HEK293 (cell line): ENCODE results near the gene RRP1.

ENCODE experiments used
- CTCF ChIA-PET: fragments of 350-600 bp; formaldehyde crosslinking; extraction: SDS; loops from one replicate; lab custom pipeline; 2021; ENCODE audit warnings: antibody characterized with exemption; lab: Yijun Ruan, JAX
- POLR2A ChIA-PET: fragments of 300-600 bp; formaldehyde crosslinking; extraction: SDS; loops from one replicate; lab custom pipeline; 2020; ENCODE audit warnings: antibody characterized with exemption, inconsistent platforms; lab: Yijun Ruan, JAX
- H3K27ac ChIP-seq: fragments of 200-500 bp; sonication (Bioruptor generic); 2 replicates; pipeline ENCODE4 v1.5.1; 2014; ENCODE audit warnings: low read depth, low read length, control low read depth, inconsistent platforms; ENCODE audit errors: extremely low read depth
- H3K36me3 ChIP-seq, 2 experiments: fragments of 200-500 bp in 1 of 2; sonication (Bioruptor generic) in 1 of 2; 1 replicate in 1 of 2; 2 replicates in 1 of 2; pipeline ENCODE4 v1.5.1; 2014 to 2017; ENCODE audit warnings: inconsistent platforms in 2 of 2, low read length in 2 of 2; ENCODE audit not compliant: control insufficient read depth in 2 of 2, insufficient read depth in 1 of 2
- H3K4me1 ChIP-seq: fragments of 200-500 bp; sonication (Bioruptor generic); 2 replicates; pipeline ENCODE4 v1.5.1; 2014; ENCODE audit warnings: mild to moderate bottlenecking, low read length, inconsistent platforms; ENCODE audit not compliant: control insufficient read depth, insufficient read depth
- H3K4me3 ChIP-seq: 2 replicates; pipeline ENCODE4 v1.5.1; 2011; ENCODE audit warnings: low read depth, mild to moderate bottlenecking, control low read depth, low read length, moderate library complexity
- H3K9me3 ChIP-seq: fragments of 200-500 bp; sonication (Bioruptor generic); 2 replicates; pipeline ENCODE4 v1.5.1; 2014; ENCODE audit warnings: low read depth, low read length, inconsistent platforms; ENCODE audit not compliant: control insufficient read depth, insufficient read depth
- GFI1B ChIP-seq: fragments of 450-650 bp; formaldehyde crosslinking; IDR thresholded peaks from 2 replicates; pipeline ENCODE4 v1.5.1; 2016; ENCODE audit warnings: missing biosample characterization, missing genetic modification characterization
- KLF1 ChIP-seq: fragments of 450-650 bp; formaldehyde crosslinking; IDR thresholded peaks from 2 replicates; pipeline ENCODE4 v1.5.1; 2016; ENCODE audit warnings: missing biosample characterization, missing genetic modification characterization
- KLF16 ChIP-seq: fragments of 450-650 bp; formaldehyde crosslinking; IDR thresholded peaks from 2 replicates; pipeline ENCODE4 v1.5.1; 2017; ENCODE audit warnings: missing biosample characterization, missing genetic modification characterization
- KLF7 ChIP-seq: fragments of 450-650 bp; formaldehyde crosslinking; IDR thresholded peaks from 2 replicates; pipeline ENCODE4 v1.5.1; 2016; ENCODE audit warnings: missing biosample characterization, missing genetic modification characterization, borderline replicate concordance
- KLF8 ChIP-seq: fragments of 450-650 bp; formaldehyde crosslinking; IDR thresholded peaks from 2 replicates; pipeline ENCODE4 v1.5.1; 2016; ENCODE audit warnings: missing biosample characterization, missing genetic modification characterization
- KLF9 ChIP-seq: fragments of 450-650 bp; formaldehyde crosslinking; IDR thresholded peaks from 2 replicates; pipeline ENCODE4 v1.5.1; 2016; ENCODE audit warnings: missing biosample characterization, missing genetic modification characterization, low read depth
- TRIM28 ChIP-seq: IDR thresholded peaks from 2 replicates; pipeline ENCODE4 v1.6.1; 2011; ENCODE audit warnings: low read length, control low read depth, borderline replicate concordance
- ZNF121 ChIP-seq: fragments of 450-650 bp; formaldehyde crosslinking; IDR thresholded peaks from 2 replicates; pipeline ENCODE4 v1.5.1; 2016; ENCODE audit warnings: missing biosample characterization, missing genetic modification characterization
- ZNF146 ChIP-seq: fragments of 450-650 bp; formaldehyde crosslinking; IDR thresholded peaks from 2 replicates; pipeline ENCODE4 v1.5.1; 2016; ENCODE audit warnings: missing biosample characterization, missing genetic modification characterization
- ZNF211 ChIP-seq: fragments of 450-650 bp; formaldehyde crosslinking; IDR thresholded peaks from 2 replicates; pipeline ENCODE4 v1.5.1; 2016; ENCODE audit warnings: low read depth, missing biosample characterization, missing genetic modification characterization
- ZNF423 ChIP-seq: fragments of 450-650 bp; formaldehyde crosslinking; IDR thresholded peaks from 2 replicates; pipeline ENCODE4 v1.5.1; 2016; ENCODE audit warnings: missing biosample characterization, missing genetic modification characterization
- ZNF580 ChIP-seq: fragments of 450-650 bp; formaldehyde crosslinking; IDR thresholded peaks from 2 replicates; pipeline ENCODE4 v1.5.1; 2016; ENCODE audit warnings: missing biosample characterization, missing genetic modification characterization
- ZNF677 ChIP-seq: fragments of 450-650 bp; IDR thresholded peaks from 2 replicates; pipeline ENCODE4 v1.5.0; 2018; ENCODE audit warnings: missing biosample characterization, mild to moderate bottlenecking, missing genetic modification characterization, moderate library complexity
- ZNF792 ChIP-seq: fragments of 450-650 bp; formaldehyde crosslinking; IDR thresholded peaks from 2 replicates; pipeline ENCODE4 v1.5.1; 2016; ENCODE audit warnings: missing biosample characterization, missing genetic modification characterization
- ZSCAN30 ChIP-seq: fragments of 450-650 bp; IDR thresholded peaks from 2 replicates; pipeline ENCODE4 v1.5.1; 2018; ENCODE audit warnings: missing biosample characterization, mild to moderate bottlenecking, missing genetic modification characterization, moderate library complexity
- TF ChIP-seq, protein P1 (sequence below): fragments of 450-650 bp; formaldehyde crosslinking; optimal IDR thresholded peaks from 2 replicates; pipeline ENCODE3; 2016; ENCODE audit warnings: missing biosample characterization, mild to moderate bottlenecking, missing genetic modification characterization
- TF ChIP-seq, protein P2 (sequence below): fragments of 450-650 bp; formaldehyde crosslinking; IDR thresholded peaks from 2 replicates; pipeline ENCODE4 v1.5.1; 2016; ENCODE audit warnings: missing biosample characterization, missing genetic modification characterization
- TF ChIP-seq, protein P3 (sequence below): fragments of 450-650 bp; formaldehyde crosslinking; IDR thresholded peaks from 2 replicates; pipeline ENCODE4 v1.5.1; 2017; ENCODE audit warnings: missing biosample characterization, missing genetic modification characterization
- TF ChIP-seq, protein P4 (sequence below): fragments of 450-650 bp; formaldehyde crosslinking; IDR thresholded peaks from 2 replicates; pipeline ENCODE4 v1.5.1; 2016; ENCODE audit warnings: missing biosample characterization, missing genetic modification characterization

Gene RRP1

GRCh38 chr21:43786807-43787440, 2.5 kb upstream of the RRP1 start:
- CTCF ChIA-PET = no interaction called here
- Histone ChIP-seq H3K27ac (no peak overlapping the region), H3K9me3 (no peaks in the 10 kb centered on the region), H3K4me1 (peaks cover 8% of the 10 kb centered on the region), H3K4me3 (no peak overlapping the region), H3K36me3 (peaks cover 9 to 16% of the 10 kb centered on the region in 2 experiments; a peak in 2 of 3 replicates)
- POLR2A ChIA-PET = no interaction called here
- TF ChIP-seq KLF7 (tag by site-specific recombination) = 0 out of 2 replicates have a peak, but pooled peaks have one; percentile 34
- peak; percentile 60; the same call in 1 of the 2 replicates for TF ChIP-seq KLF8
- TF ChIP-seq ZNF211 = no peak
- TF ChIP-seq ZNF792 = no peak
- TF ChIP-seq GFI1B = no peak
- TF ChIP-seq TRIM28 = peak; percentile 76; the same call in 1 of the 2 replicates
- 0 out of 2 replicates have a peak, but pooled peaks have one; percentile 24 for TF ChIP-seq ZNF146 (tag by site-specific recombination)
- no peak for TF ChIP-seq KLF16
- TF ChIP-seq, protein P1, sequence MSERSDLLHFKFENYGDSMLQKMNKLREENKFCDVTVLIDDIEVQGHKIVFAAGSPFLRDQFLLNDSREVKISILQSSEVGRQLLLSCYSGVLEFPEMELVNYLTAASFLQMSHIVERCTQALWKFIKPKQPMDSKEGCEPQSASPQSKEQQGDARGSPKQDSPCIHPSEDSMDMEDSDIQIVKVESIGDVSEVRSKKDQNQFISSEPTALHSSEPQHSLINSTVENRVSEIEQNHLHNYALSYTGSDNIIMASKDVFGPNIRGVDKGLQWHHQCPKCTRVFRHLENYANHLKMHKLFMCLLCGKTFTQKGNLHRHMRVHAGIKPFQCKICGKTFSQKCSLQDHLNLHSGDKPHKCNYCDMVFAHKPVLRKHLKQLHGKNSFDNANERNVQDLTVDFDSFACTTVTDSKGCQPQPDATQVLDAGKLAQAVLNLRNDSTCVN (tag by site-specific recombination) = peak; percentile 5
- no peak for TF ChIP-seq ZNF677 (tag by site-specific recombination)
- TF ChIP-seq, protein P2, sequence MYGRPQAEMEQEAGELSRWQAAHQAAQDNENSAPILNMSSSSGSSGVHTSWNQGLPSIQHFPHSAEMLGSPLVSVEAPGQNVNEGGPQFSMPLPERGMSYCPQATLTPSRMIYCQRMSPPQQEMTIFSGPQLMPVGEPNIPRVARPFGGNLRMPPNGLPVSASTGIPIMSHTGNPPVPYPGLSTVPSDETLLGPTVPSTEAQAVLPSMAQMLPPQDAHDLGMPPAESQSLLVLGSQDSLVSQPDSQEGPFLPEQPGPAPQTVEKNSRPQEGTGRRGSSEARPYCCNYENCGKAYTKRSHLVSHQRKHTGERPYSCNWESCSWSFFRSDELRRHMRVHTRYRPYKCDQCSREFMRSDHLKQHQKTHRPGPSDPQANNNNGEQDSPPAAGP = peak; percentile 39; the same call in 1 of the 2 replicates
- TF ChIP-seq ZSCAN30 (tag by site-specific recombination) = peak; percentile 47; the same call in 1 of the 2 replicates
- TF ChIP-seq ZNF580 (tag by site-specific recombination) = peak; percentile 21
- TF ChIP-seq ZNF423 (tag by site-specific recombination) = peak; percentile 17; the same call in 1 of the 2 replicates
- peak; percentile 57 for TF ChIP-seq KLF1 (tag by site-specific recombination)
- peak; percentile 81 for TF ChIP-seq KLF9 (tag by site-specific recombination)
- TF ChIP-seq, protein P3, sequence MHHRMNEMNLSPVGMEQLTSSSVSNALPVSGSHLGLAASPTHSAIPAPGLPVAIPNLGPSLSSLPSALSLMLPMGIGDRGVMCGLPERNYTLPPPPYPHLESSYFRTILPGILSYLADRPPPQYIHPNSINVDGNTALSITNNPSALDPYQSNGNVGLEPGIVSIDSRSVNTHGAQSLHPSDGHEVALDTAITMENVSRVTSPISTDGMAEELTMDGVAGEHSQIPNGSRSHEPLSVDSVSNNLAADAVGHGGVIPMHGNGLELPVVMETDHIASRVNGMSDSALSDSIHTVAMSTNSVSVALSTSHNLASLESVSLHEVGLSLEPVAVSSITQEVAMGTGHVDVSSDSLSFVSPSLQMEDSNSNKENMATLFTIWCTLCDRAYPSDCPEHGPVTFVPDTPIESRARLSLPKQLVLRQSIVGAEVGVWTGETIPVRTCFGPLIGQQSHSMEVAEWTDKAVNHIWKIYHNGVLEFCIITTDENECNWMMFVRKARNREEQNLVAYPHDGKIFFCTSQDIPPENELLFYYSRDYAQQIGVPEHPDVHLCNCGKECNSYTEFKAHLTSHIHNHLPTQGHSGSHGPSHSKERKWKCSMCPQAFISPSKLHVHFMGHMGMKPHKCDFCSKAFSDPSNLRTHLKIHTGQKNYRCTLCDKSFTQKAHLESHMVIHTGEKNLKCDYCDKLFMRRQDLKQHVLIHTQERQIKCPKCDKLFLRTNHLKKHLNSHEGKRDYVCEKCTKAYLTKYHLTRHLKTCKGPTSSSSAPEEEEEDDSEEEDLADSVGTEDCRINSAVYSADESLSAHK = no peak
- TF ChIP-seq, protein P4, sequence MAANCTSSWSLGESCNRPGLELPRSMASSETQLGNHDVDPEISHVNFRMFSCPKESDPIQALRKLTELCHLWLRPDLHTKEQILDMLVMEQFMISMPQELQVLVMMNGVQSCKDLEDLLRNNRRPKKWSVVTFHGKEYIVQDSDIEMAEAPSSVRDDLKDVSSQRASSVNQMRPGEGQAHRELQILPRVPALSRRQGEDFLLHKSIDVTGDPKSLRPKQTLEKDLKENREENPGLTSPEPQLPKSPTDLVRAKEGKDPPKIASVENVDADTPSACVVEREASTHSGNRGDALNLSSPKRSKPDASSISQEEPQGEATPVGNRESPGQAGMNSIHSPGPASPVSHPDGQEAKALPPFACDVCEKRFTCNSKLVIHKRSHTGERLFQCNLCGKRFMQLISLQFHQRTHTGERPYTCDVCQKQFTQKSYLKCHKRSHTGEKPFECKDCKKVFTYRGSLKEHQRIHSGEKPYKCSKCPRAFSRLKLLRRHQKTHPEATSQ (tag by site-specific recombination) = peak; percentile 78; the same call in 1 of the 2 replicates

DNA sequence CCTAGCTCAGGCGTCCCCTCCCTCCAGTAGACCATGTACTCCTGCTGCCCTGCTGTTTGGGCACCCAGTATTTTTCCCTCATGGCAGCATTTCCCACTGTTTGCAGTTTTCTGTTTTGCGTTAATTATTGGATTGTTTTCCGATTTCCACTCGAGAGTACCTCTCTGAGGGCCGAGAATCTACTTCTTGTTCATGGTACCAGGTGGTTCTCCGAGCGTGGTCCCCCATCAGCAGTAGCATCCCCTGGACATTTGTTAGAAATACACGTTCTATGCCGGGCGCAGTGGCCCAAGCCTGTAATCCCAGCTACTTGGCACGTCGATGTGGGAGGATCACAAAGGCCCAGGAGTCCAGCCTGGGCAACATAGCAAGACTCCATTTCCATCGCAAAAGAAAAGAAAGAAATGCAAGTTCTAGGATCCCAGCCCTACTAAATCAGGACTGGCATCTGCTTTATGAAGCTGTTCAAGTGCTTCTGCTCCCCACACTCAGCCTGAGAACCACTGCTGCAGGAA, 690 bp downstream of the RRP1 start:
- Histone ChIP-seq H3K4me3 (peak overlapping the region; percentile 93), H3K4me1 (peaks cover 8% of the 10 kb centered on the region), H3K27ac (peak overlapping the region; percentile 80), H3K36me3 (peaks cover 29 to 48% of the 10 kb centered on the region in 2 experiments; a peak in 2 of 3 replicates), H3K9me3 (no peaks in the 10 kb centered on the region)
- ChIA-PET POLR2A (interaction anchor here (0.9 to 3.3 kb wide), 6 partner anchors 9 to 218 kb away, joined by 3 to 14 read pairs (median 4); no protein-coding TSS in a partner anchor), CTCF (interaction anchor here (0.5 to 2.7 kb wide), 16 partner anchors 10 to 475 kb away, joined by 3 to 8 read pairs (median 5); no protein-coding TSS in a partner anchor)
- peak; percentile 99 for TF ChIP-seq ZNF121 (tag by site-specific recombination)
- TF ChIP-seq, protein P2 = no peak
